Spleen (tissue), 11 donors: Measurements from ENCODE around the gene ELP2. TPM values are rescaled to one million over a fixed set of nuclear protein-coding genes. Genes with fewer than 3 reads are reported as not detected.
"Not testable (repeated sequence)": the region's sequence is repeated elsewhere in the genome, so short reads cannot be mapped to it uniquely, and the experiment has no call there.

ENCODE experiments used
- DNase-seq: peaks from one replicate; pipeline ENCODE4 v3.0.0-alpha.2; 2020
- H3K27ac ChIP-seq, 8 donors: fragments of 200-600 bp; sonication (generic) in 7 of 8; 1 replicate in 4 of 8; 2 replicates in 4 of 8; pipeline versions ENCODE4 v1.5.0 to v1.8.0; 2016 to 2021; ENCODE audit warnings: inconsistent platforms in 4 of 8, mild to moderate bottlenecking in 4 of 8, moderate library complexity in 1 of 8
- H3K27me3 ChIP-seq, 7 donors: fragments of 200-600 bp; sonication (generic) in 6 of 7; replicated peaks in 1 of 7; 1 replicate in 4 of 7; 2 replicates in 3 of 7; pipeline versions ENCODE4 v1.5.0 to v1.8.0; 2016 to 2021; ENCODE audit warnings: inconsistent platforms in 3 of 7, mild to moderate bottlenecking in 1 of 7
- H3K36me3 ChIP-seq, 6 donors: fragments of 200-600 bp; sonication (generic) in 5 of 6; 1 replicate in 4 of 6; 2 replicates in 2 of 6; pipeline versions ENCODE4 v1.5.0 to v1.8.0; 2016 to 2021; ENCODE audit warnings: inconsistent platforms in 2 of 6
- H3K4me1 ChIP-seq, 6 donors: fragments of 200-600 bp; sonication (generic) in 5 of 6; 1 replicate in 3 of 6; 2 replicates in 3 of 6; pipeline versions ENCODE4 v1.5.0 to v1.8.0; 2016 to 2021; ENCODE audit warnings: inconsistent platforms in 3 of 6
- H3K4me3 ChIP-seq, 8 donors: fragments of 200-600 bp; sonication (generic) in 7 of 8; 1 replicate in 4 of 8; 2 replicates in 4 of 8; pipeline versions ENCODE4 v1.5.0 to v1.8.0; 2016 to 2021; ENCODE audit warnings: inconsistent platforms in 4 of 8, mild to moderate bottlenecking in 4 of 8, moderate library complexity in 2 of 8
- H3K9me3 ChIP-seq, 8 donors: fragments of 200-600 bp; sonication (generic) in 7 of 8; 1 replicate in 4 of 8; 2 replicates in 4 of 8; pipeline versions ENCODE4 v1.5.0 to v1.8.0; 2016 to 2021; ENCODE audit warnings: inconsistent platforms in 4 of 8
- POLR2A ChIP-seq, 3 donors: fragments of 450-650 bp; IDR thresholded peaks; one replicate each; pipeline ENCODE4 v1.5.1; 2017; ENCODE audit warnings: antibody characterized with exemption in 3 of 3, mild to moderate bottlenecking in 1 of 3
- POLR2AphosphoS5 ChIP-seq, 3 donors: sonication (generic); formaldehyde crosslinking; IDR thresholded peaks; one replicate each; pipeline ENCODE4 v1.5.1; 2017; ENCODE audit warnings: antibody characterized with exemption in 3 of 3
- WGBS, 5 donors: extraction: QIAGEN DNeasy Blood & Tissue Kit in 3 of 5; methylation state at CpG; one replicate each; pipeline versions ENCODE4 v1.1.5 to v1.1.7; 2013 to 2018; 5-methylcytosine and 5-hydroxymethylcytosine counted together
- intact Hi-C: fragments of 100-400 bp; cut with DNase I; formaldehyde crosslinking; loops from one replicate; pipeline ENCODE4 v1.15.0; 2023; ENCODE audit warnings: low total_unique reads
- polyA plus RNA-seq, 3 donors: library from polyadenylated mRNA; stranded (reverse); fragments of 200-250 nt; gene quantifications; one replicate each; pipeline ENCODE4 v1.2.1, GENCODE V29; 2013
- total RNA-seq, 7 donors: library from RNA; depleted of rRNA in 3 of 7; stranded (reverse); fragments of >200 nt in 3 of 7; fragmentation: NEBNext Ultra II Directional in 4 of 7; extraction: Animal tissue kit (Norgen Biotek cat#: 25700) in 4 of 7; gene quantifications; one replicate each; pipeline versions ENCODE4 v1.1.0 to v1.2.1, GENCODE V29; 2016 to 2021
- TF ChIP-seq, protein P1 (sequence below), 11 experiments: fragments of 200-600 bp in 7 of 11; fragments of 450-650 bp in 4 of 11; sonication (generic) in 4 of 11; IDR thresholded peaks in 8 of 11; conservative IDR thresholded peaks in 3 of 11; 1 replicate in 7 of 11; 2 replicates in 4 of 11; pipeline versions ENCODE4 v1.4.0 to v1.8.0; 2016 to 2021; ENCODE audit warnings: antibody characterized with exemption in 11 of 11, inconsistent platforms in 4 of 11, mild to moderate bottlenecking in 1 of 11
- donor health status: healthy with polysubstance abuse.
- donor health status: DM: no; HTN: no; CAD: no; lungs with moderate emphysema.
- donor health status: DM: no; HTN: no; CAD: no.
- donor health status: Bipolar disorder and iron deficiency.
- donor health status: healthy.
- donor health status: DM: no; HTN: no; CAD: no.
- donor health status: DM: yes; HTN: yes; CAD: no.

ELP2 gene
- total and polyA plus RNA-seq, 10 donors, result 45.7 to 99.7 (median 72.6) TPM

DNA sequence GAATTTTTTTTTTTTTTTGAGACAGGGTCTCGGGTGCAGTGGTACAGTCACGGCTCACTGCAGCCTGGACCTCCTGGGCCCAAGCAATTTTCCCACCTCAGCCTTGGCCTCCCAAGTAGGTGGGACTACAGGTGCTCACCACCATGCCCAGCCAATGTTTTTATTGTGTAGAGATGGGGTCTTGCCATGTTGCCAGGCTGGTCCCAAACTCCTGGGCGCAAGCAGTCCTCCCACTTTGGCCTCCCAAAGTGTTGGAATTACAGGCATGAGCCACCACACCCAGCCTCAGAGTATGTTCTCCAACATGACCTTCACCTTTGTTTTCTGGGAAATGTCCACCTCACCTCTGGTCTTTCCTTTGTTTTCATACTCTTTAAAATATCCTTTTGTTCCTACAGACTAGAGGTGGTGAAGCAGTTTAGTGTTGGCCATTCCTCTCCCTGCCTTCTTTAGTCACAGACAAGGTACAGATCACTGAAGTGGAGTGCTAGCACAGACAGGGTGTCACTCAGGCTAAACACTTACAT, 38.1 kb downstream of the ELP2 start:
- H3K27ac ChIP-seq, result no peak overlapping the region
- no peaks in the 10 kb centered on the region for H3K27me3 ChIP-seq
- 96 to 98% (median 97%) methylated on average over 3 of the region's 3 CpGs for WGBS, 5 donors
- no peak for DNase-seq
- intact Hi-C loops, result no loop called here
- peaks cover 5 to 100% (median 81%) of the 10 kb centered on the region in 6 donors for H3K36me3 ChIP-seq
- H3K4me1 ChIP-seq, result no peaks in the 10 kb centered on the region
- H3K9me3 ChIP-seq, result no peaks in the 10 kb centered on the region
- H3K4me3 ChIP-seq, result no peak overlapping the region
- TF ChIP-seq, protein P1, sequence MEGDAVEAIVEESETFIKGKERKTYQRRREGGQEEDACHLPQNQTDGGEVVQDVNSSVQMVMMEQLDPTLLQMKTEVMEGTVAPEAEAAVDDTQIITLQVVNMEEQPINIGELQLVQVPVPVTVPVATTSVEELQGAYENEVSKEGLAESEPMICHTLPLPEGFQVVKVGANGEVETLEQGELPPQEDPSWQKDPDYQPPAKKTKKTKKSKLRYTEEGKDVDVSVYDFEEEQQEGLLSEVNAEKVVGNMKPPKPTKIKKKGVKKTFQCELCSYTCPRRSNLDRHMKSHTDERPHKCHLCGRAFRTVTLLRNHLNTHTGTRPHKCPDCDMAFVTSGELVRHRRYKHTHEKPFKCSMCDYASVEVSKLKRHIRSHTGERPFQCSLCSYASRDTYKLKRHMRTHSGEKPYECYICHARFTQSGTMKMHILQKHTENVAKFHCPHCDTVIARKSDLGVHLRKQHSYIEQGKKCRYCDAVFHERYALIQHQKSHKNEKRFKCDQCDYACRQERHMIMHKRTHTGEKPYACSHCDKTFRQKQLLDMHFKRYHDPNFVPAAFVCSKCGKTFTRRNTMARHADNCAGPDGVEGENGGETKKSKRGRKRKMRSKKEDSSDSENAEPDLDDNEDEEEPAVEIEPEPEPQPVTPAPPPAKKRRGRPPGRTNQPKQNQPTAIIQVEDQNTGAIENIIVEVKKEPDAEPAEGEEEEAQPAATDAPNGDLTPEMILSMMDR (IDR thresholded peaks at IDR 0.05 in 8 of 11, conservative IDR thresholded peaks at IDR 0.05 in 3 of 11), result no peak
- no peak for TF ChIP-seq POLR2A (IDR thresholded peaks at IDR 0.05)
- no peak for TF ChIP-seq POLR2AphosphoS5 (IDR thresholded peaks at IDR 0.05)

DNA sequence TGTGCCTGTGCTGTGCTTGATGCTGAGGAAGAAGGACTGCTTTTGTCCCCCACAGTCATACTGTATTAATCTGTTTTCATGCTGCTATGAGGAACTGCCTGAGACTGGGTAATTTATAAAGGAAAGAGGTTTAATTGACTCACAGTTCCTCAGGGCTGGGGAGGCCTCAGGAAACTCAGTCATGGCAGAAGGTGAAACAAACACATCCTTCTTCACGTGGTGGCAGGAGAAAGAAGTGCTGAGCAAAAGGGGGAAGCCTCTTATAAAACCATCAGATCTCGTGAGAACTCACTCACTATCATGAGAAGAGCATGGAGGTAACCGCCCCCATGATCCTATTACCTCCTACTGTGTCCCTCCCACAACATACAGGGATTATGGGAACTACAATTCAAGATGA, 38.6 kb downstream of the ELP2 start:
- H3K4me3 ChIP-seq, H3K9me3 ChIP-seq, intact Hi-C loops, H3K27ac ChIP-seq, H3K4me1 ChIP-seq, H3K27me3 ChIP-seq, DNase-seq: not testable (repeated sequence)
- 66 to 77% (median 72%) methylated on average over 3 of the region's 3 CpGs for WGBS, 5 donors
- peaks cover 5 to 100% (median 83%) of the 10 kb centered on the region in 6 donors for H3K36me3 ChIP-seq

DNA sequence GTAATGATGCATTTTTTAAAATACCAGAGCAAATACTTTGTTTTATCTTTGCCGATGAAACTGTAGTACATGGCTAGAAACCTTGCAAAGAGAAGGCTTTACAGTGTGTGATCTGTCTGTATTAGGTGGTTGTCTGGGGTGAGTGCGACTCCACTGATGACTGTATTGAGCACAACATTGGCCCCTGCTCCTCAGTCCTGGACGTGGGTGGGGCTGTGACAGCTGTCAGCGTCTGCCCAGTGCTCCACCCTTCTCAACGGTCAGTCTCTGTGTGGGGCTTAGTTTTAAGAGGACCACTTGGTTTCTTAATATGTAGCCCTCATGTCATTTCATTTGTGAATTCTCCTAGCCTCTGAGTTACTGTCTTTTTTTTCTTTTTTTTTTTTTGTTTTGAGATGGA, 40.2 kb downstream of the ELP2 start:
- Histone ChIP-seq H3K27ac (no peak overlapping the region), H3K9me3 (no peaks in the 10 kb centered on the region), H3K27me3 (no peaks in the 10 kb centered on the region), H3K4me3 (no peak overlapping the region), H3K36me3 (peaks cover 5 to 100% (median 84%) of the 10 kb centered on the region in 6 donors), H3K4me1 (no peaks in the 10 kb centered on the region)
- DNase-seq, result no peak
- 72 to 93% (median 89%) methylated on average over 5 of the region's 5 CpGs for WGBS, 5 donors
- intact Hi-C loops, result no loop called here
- TF ChIP-seq, protein P1 (IDR thresholded peaks at IDR 0.05 in 8 of 11, conservative IDR thresholded peaks at IDR 0.05 in 3 of 11), result no peak
- TF ChIP-seq POLR2AphosphoS5 (IDR thresholded peaks at IDR 0.05), result no peak
- TF ChIP-seq POLR2A (IDR thresholded peaks at IDR 0.05), result no peak

DNA sequence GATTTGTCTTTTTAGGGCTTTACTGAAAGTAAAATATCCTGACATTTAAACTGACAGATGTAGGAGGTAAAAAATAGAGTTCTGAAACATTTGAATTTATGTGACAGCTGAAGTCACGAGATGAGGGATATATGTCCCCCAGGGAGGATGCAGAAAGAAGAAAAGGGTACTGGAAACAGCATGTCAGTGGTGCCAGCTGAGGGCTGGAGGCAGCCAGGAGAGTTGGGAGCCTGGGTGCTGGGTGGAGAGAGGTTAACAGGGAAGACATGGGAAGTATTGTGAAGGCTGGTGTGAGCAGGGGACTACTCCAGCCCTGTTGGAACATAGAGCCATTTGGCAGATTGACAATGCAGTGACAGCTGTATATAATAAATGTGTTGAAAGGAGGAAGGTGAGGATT, 45.8 kb downstream of the ELP2 start:
- DNase-seq, result no peak
- peaks cover 0 to 13% (median 11%) of the 10 kb centered on the region in 6 donors for H3K4me1 ChIP-seq
- TF ChIP-seq POLR2AphosphoS5 (IDR thresholded peaks at IDR 0.05) (no peak), POLR2A (IDR thresholded peaks at IDR 0.05) (no peak)
- TF ChIP-seq, protein P1 (IDR thresholded peaks at IDR 0.05 in 8 of 11, conservative IDR thresholded peaks at IDR 0.05 in 3 of 11), result no peak
- H3K4me3 ChIP-seq, result no peak overlapping the region
- intact Hi-C loops, result no loop called here
- no peaks in the 10 kb centered on the region for H3K9me3 ChIP-seq
- H3K27ac ChIP-seq, result no peak overlapping the region
- no peaks in the 10 kb centered on the region for H3K27me3 ChIP-seq
- WGBS, 5 donors, result 79 to 93% (median 83%) methylated on average over 1 of the region's 1 CpG
- peaks cover 2 to 77% (median 56%) of the 10 kb centered on the region in 6 donors for H3K36me3 ChIP-seq

DNA sequence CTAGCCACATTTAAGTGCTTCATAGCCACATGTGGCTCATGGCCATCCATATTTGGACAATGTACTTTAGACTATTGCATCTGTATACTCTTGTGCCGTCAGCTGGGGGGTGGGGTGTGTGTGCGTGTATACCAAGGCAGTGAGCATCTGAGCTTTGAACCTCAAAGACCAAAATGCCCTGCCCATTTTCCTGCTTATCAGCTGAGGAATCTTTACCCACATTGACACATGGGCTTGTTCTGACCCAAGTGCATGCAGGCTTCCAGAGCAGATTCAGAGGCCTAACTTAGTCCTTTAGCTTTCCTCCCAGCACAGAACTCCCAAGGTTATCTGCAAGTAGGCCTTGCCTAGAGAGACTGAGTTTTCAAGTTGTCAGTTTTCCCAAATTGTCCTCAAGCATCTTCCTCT, 46.5 kb downstream of the ELP2 start:
- TF ChIP-seq POLR2AphosphoS5 (IDR thresholded peaks at IDR 0.05) (no peak), POLR2A (IDR thresholded peaks at IDR 0.05) (no peak)
- TF ChIP-seq, protein P1 (IDR thresholded peaks at IDR 0.05 in 8 of 11, conservative IDR thresholded peaks at IDR 0.05 in 3 of 11), result no peak
- 89 to 98% (median 95%) methylated on average over 2 of the region's 2 CpGs for WGBS, 5 donors
- Histone ChIP-seq H3K27ac (no peak overlapping the region), H3K9me3 (no peaks in the 10 kb centered on the region), H3K27me3 (no peaks in the 10 kb centered on the region), H3K36me3 (peaks cover 0 to 70% (median 49%) of the 10 kb centered on the region in 6 donors), H3K4me1 (peaks cover 0 to 15% (median 12%) of the 10 kb centered on the region in 6 donors), H3K4me3 (no peak overlapping the region)
- DNase-seq, result no peak
- intact Hi-C loops, result no loop called here
